ENCODE results near the gene CMC1. TPM values are rescaled to one million over a fixed set of nuclear protein-coding genes. Genes with fewer than 3 reads are reported as not detected.

Gene CMC1
- total RNA-seq, 4 donors from 2014 or later = 5.5 to 22.7 (median 17.3) TPM

GRCh38 chr3:28348629-28349468 lies 107.4 kb downstream of the CMC1 start, which contains the start of the genes AZI2 and ZCWPW2:
TSS of gene AZI2 (minus strand) at chr3:28348824. CDS start at chr3:28340617, 8,207 bp downstream.
TSS of gene ZCWPW2 (plus strand) at chr3:28348721. CDS start at chr3:28413069, 64,348 bp downstream.
- WGBS, 2 donors = 1% methylated on average over 56 to 77 of the region's 83 CpGs
- peak; percentile 92 to 93 for DNase-seq (ENCODE audit: low spot score in 2 of 2)
- Histone ChIP-seq H3K4me1 (peaks cover 0 to 55% (median 16%) of the 10 kb centered on the region in 4 donors), H3K36me3 (peaks cover 0 to 23% (median 0%) of the 10 kb centered on the region in 3 donors), H3K27me3 (no peaks in the 10 kb centered on the region), H3K9me3 (peaks cover 0 to 24% (median 8%) of the 10 kb centered on the region in 4 donors), H3K4me3 (peak within 1 kb of the TSS; percentile 59 to 93 (median 82)), H3K27ac (peak within 1 kb of the TSS; percentile 89 to 100 (median 99))
- TF ChIP-seq CTCF (IDR thresholded peaks at IDR 0.05) (peak in 2 of 5 experiments; percentile 14 to 19), POLR2A (IDR thresholded peaks at IDR 0.05) (peak; percentile 93 to 95), EP300 (IDR thresholded peaks at IDR 0.05) (peak; percentile 11 to 96)

GRCh38 chr3:28349469-28350000 lies 108.1 kb downstream of the CMC1 start:
- no peaks in the 10 kb centered on the region for H3K27me3 ChIP-seq
- peak overlapping the region; percentile 89 to 100 (median 99) for H3K27ac ChIP-seq
- DNase-seq (ENCODE audit: low spot score in 2 of 2) = peak in 1 of 2 donors; percentile 12
- H3K9me3 ChIP-seq = peaks cover 0 to 26% (median 9%) of the 10 kb centered on the region in 4 donors
- TF ChIP-seq POLR2A (IDR thresholded peaks at IDR 0.05) (no peak), CTCF (IDR thresholded peaks at IDR 0.05) (no peak), EP300 (IDR thresholded peaks at IDR 0.05) (no peak)
- peak overlapping the region; percentile 59 to 93 (median 82) for H3K4me3 ChIP-seq
- WGBS, 2 donors = 23 to 31% methylated on average over 13 of the region's 13 CpGs
- peaks cover 0 to 48% (median 15%) of the 10 kb centered on the region in 4 donors for H3K4me1 ChIP-seq
- peaks cover 0 to 25% (median 0%) of the 10 kb centered on the region in 3 donors for H3K36me3 ChIP-seq

Other genes starting within 250 kb of the CMC1 start
- 1 to 10 TPM in 1 of 4 donors, under 1 TPM in 3; 0.39 to 2.7 (median 0.89) TPM for gene ZCWPW2, start 107.1 kb downstream of the CMC1 start, total RNA-seq
- gene AZI2, start 107.2 kb downstream of the CMC1 start, total RNA-seq = 100 to 1,000 TPM in 1 of 4 donors, 10 to 100 TPM in 3; 75.9 to 130 (median 88.2) TPM